CD4-positive, alpha-beta T cell treated with Interleukin-4 for 4 hours (primary cell): Measurements from ENCODE around the gene PACSIN3.

Experiments
- DNase-seq: peaks from one replicate; pipeline ENCODE4 v3.0.0-alpha.2; 2020

Gene PACSIN3

GRCh38 chr11:47152126-47152952, 33.9 kb downstream of the PACSIN3 start:
- no peak for DNase-seq

GRCh38 chr11:47149782-47150181, 36.5 kb downstream of the PACSIN3 start:
- no peak for DNase-seq

GRCh38 chr11:47148903-47149531, 37.2 kb downstream of the PACSIN3 start:
- no peak for DNase-seq

GRCh38 chr11:47148270-47148669, 38.0 kb downstream of the PACSIN3 start:
- no peak for DNase-seq

- DNase-seq: no peak
Observed at GRCh38 chr11:47147681-47148080, 38.6 kb downstream of the PACSIN3 start.

- no peak for DNase-seq
Observed at GRCh38 chr11:47147250-47147649, 39.0 kb downstream of the PACSIN3 start.

GRCh38 chr11:47144541-47144940, 41.7 kb downstream of the PACSIN3 start:
- no peak for DNase-seq

GRCh38 chr11:47143322-47143721, 42.9 kb downstream of the PACSIN3 start:
- no peak for DNase-seq

- DNase-seq: no peak
Observed at GRCh38 chr11:47139878-47140277, 46.4 kb downstream of the PACSIN3 start.

GRCh38 chr11:47137476-47137875, 48.8 kb downstream of the PACSIN3 start:
- DNase-seq: no peak

- DNase-seq: no peak
Observed at GRCh38 chr11:47136921-47137320, 49.3 kb downstream of the PACSIN3 start.

- DNase-seq: no peak
Observed at GRCh38 chr11:47136327-47136726, 49.9 kb downstream of the PACSIN3 start.

- DNase-seq: no peak
Observed at GRCh38 chr11:47132981-47133380, 53.3 kb downstream of the PACSIN3 start.

- DNase-seq: no peak
Observed at GRCh38 chr11:47132490-47132889, 53.7 kb downstream of the PACSIN3 start.

- no peak for DNase-seq
Observed at GRCh38 chr11:47131136-47131535, 55.1 kb downstream of the PACSIN3 start.

GRCh38 chr11:47130543-47130942, 55.7 kb downstream of the PACSIN3 start:
- DNase-seq: no peak
